HepG2 (cell line): ENCODE results near the gene C2orf92. TPM values are rescaled to one million over a fixed set of nuclear protein-coding genes. Genes with fewer than 3 reads are reported as not detected.

Source experiments
- ATAC-seq: fragments of 200-7000 bp; cut with Tn5 transposase; 3 replicates; pipeline ENCODE4 v1.9.1; 2020; ENCODE audit warnings: mild to moderate bottlenecking, moderate library complexity
- BruUV-seq: library from RNA; stranded (reverse); fragments of 400-500 nt; replicated peaks from 2 replicates; lab custom pipeline; 2021; lab: Mats Ljungman, UMichigan
- CTCF ChIA-PET: fragments of 300-600 bp; formaldehyde crosslinking; extraction: SDS; loops from one replicate; lab custom pipeline; 2021; ENCODE audit warnings: low total read pairs, inconsistent platforms, low intra/inter-chr PET ratio; lab: Yijun Ruan, JAX
- POLR2A ChIA-PET: fragments of 350-600 bp; sonication (Branson Sonifier 250); formaldehyde crosslinking; loops from one replicate; lab custom pipeline; 2020; ENCODE audit warnings: antibody characterized with exemption, inconsistent platforms; lab: Yijun Ruan, JAX
- DNase-seq: peaks from one replicate; pipeline ENCODE4 v3.0.0-alpha.2; 2015; ENCODE audit warnings: low spot score
- FAIRE-seq: peaks from 3 replicates; lab custom pipeline; 2011; peaks lifted over from hg19 to GRCh38; lab: Jason Lieb, UNC
- H2AFZ ChIP-seq: one replicate; pipeline ENCODE4 v1.6.1; 2011; ENCODE audit warnings: low read length, inconsistent platforms
- H3K27ac ChIP-seq: fragments of 300-600 bp; 3 replicates; pipeline ENCODE4 v1.8.0; 2011; ENCODE audit warnings: mixed run types, mild to moderate bottlenecking, mixed read lengths, low read length, inconsistent platforms; ENCODE audit not compliant: insufficient read depth; ENCODE audit errors: extremely low read length
- H3K27me3 ChIP-seq, 2 experiments: fragments of 200-600 bp in 1 of 2; 2 replicates in 1 of 2; 3 replicates in 1 of 2; pipeline versions ENCODE4 v1.6.0 to v1.8.0; 2011; ENCODE audit warnings: low read length in 2 of 2, mild to moderate bottlenecking in 2 of 2, moderate library complexity in 2 of 2, inconsistent platforms in 1 of 2; ENCODE audit not compliant: insufficient read depth in 2 of 2, control insufficient read depth in 1 of 2
- H3K36me3 ChIP-seq, 2 experiments: fragments of 200-600 bp in 1 of 2; replicated peaks in 1 of 2; 2 replicates in 1 of 2; 3 replicates in 1 of 2; pipeline versions ENCODE4 v1.5.1 to v1.8.0; 2011; ENCODE audit warnings: low read length in 2 of 2, inconsistent platforms in 1 of 2; ENCODE audit not compliant: insufficient read depth in 2 of 2, control insufficient read depth in 1 of 2
- H3K4me1 ChIP-seq: 2 replicates; pipeline ENCODE4 v1.5.1; 2012; ENCODE audit warnings: low read length, inconsistent platforms; ENCODE audit not compliant: insufficient read depth
- H3K4me2 ChIP-seq: 2 replicates; pipeline ENCODE4 v1.6.0; 2011; ENCODE audit warnings: low read depth, low read length, inconsistent platforms
- H3K4me3 ChIP-seq, 3 experiments: fragments of 200-600 bp in 1 of 3; sonication (generic), shearing (Covaris generic) in 1 of 3; replicated peaks in 1 of 3; 2 replicates each; pipeline ENCODE4 v1.5.1; 2011 to 2016; ENCODE audit warnings: low read length in 3 of 3, inconsistent platforms in 2 of 3, low read depth in 2 of 3, mild to moderate bottlenecking in 2 of 3, control low read depth in 1 of 3, mixed read lengths in 1 of 3; ENCODE audit not compliant: insufficient read depth in 1 of 3
- H3K79me2 ChIP-seq: one replicate; pipeline ENCODE4 v1.6.1; 2011; ENCODE audit warnings: low read length, inconsistent platforms; ENCODE audit not compliant: insufficient read depth
- H3K9ac ChIP-seq: 2 replicates; pipeline ENCODE4 v1.6.0; 2011; ENCODE audit warnings: mild to moderate bottlenecking, low read depth, low read length, inconsistent platforms; ENCODE audit not compliant: insufficient read depth
- H3K9me3 ChIP-seq: 2 replicates; pipeline ENCODE4 v1.5.1; 2012; ENCODE audit warnings: mild to moderate bottlenecking, low read length
- H4K20me1 ChIP-seq: 2 replicates; pipeline ENCODE4 v1.6.0; 2011; ENCODE audit warnings: inconsistent platforms, mild to moderate bottlenecking, low read length, moderate library complexity; ENCODE audit not compliant: insufficient read depth
- ATF1 ChIP-seq: IDR thresholded peaks from 2 replicates; pipeline ENCODE4 v1.6.1; 2016; ENCODE audit warnings: mild to moderate bottlenecking, control low read depth
- ETV6 ChIP-seq: sonication (generic); formaldehyde crosslinking; conservative IDR thresholded peaks from 2 replicates; pipeline ENCODE4 v1.4.0; 2020; ENCODE audit warnings: missing genetic modification reagents
- FOXA1 ChIP-seq, 2 experiments: fragments of 450-650 bp in 1 of 2; sonication (generic) in 1 of 2; formaldehyde crosslinking in 1 of 2; IDR thresholded peaks; 2 replicates each; pipeline versions ENCODE4 v1.4.0 to v1.6.1; 2016 to 2020; ENCODE audit warnings: missing genetic modification reagents in 1 of 2
- KDM1A ChIP-seq: IDR thresholded peaks from 2 replicates; pipeline ENCODE4 v1.6.1; 2016; ENCODE audit warnings: missing compliant biosample characterization
- PLRG1 ChIP-seq: fragments of 450-650 bp; conservative IDR thresholded peaks from 2 replicates; pipeline ENCODE4 v1.6.1; 2016
- ZFP36 ChIP-seq: fragments of 150-350 bp; IDR thresholded peaks from 2 replicates; pipeline ENCODE4 v1.6.1; 2018; ENCODE audit warnings: borderline replicate concordance, low read length, low read depth; ENCODE audit not compliant: partially characterized antibody
- ZFP37 ChIP-seq: sonication (generic); formaldehyde crosslinking; IDR thresholded peaks from 2 replicates; pipeline ENCODE4 v1.4.0; 2020; ENCODE audit warnings: missing genetic modification reagents, borderline replicate concordance
- ZNF263 ChIP-seq: sonication (generic); formaldehyde crosslinking; IDR thresholded peaks from 2 replicates; pipeline ENCODE4 v1.4.0; 2020; ENCODE audit warnings: missing genetic modification reagents
- ZNF280D ChIP-seq: sonication (generic); formaldehyde crosslinking; IDR thresholded peaks from 2 replicates; pipeline ENCODE4 v1.5.1; 2020; ENCODE audit warnings: mild to moderate bottlenecking, missing genetic modification reagents
- ZNF616 ChIP-seq: sonication (generic); formaldehyde crosslinking; IDR thresholded peaks from 2 replicates; pipeline ENCODE4 v1.5.0; 2020; ENCODE audit warnings: low read depth, mild to moderate bottlenecking, missing genetic modification reagents
- ZNF850 ChIP-seq: sonication (generic); formaldehyde crosslinking; conservative IDR thresholded peaks from 2 replicates; pipeline ENCODE4 v1.9.0; 2021; ENCODE audit warnings: mild to moderate bottlenecking, missing genetic modification reagents
- WGBS: methylation state at CpG from one replicate; pipeline ENCODE4 v1.1.6; 2017; ENCODE audit warnings: low lambda C conversion rate; 5-methylcytosine and 5-hydroxymethylcytosine counted together
- in situ Hi-C: cut with HindIII; loops from 2 replicates; pipeline ENCODE4 v1.10.0; 2017; ENCODE audit warnings: low pct_unique_long_range_greater_than_20kb; ENCODE audit not compliant: extremely low pct_ligation_motif_present
- intact Hi-C: fragments of 100-400 bp; cut with micrococcal nuclease; formaldehyde crosslinking; loops from one replicate; pipeline ENCODE4 v1.10.0; 2022; ENCODE audit not compliant: unreplicated experiment
- polyA plus RNA-seq, 8 experiments: library from polyadenylated mRNA; depleted of rRNA in 3 of 8; stranded (reverse) in 7 of 8; unstranded in 1 of 8; fragments of >200 nt; fragmentation: Illumina TruSeq in 4 of 8; extraction: Trizol in 4 of 8; gene quantifications; 2 replicates each; pipeline versions ENCODE4 v1.2.1 to v1.2.3, GENCODE V29; 2011 to 2016; ENCODE audit warnings: low read depth in 4 of 8, missing spikeins in 1 of 8, mixed read lengths in 1 of 8; ENCODE audit not compliant: insufficient read depth in 1 of 8
- total RNA-seq, 5 experiments: library from RNA; depleted of rRNA; stranded (reverse); fragments of >200 nt; fragmentation: Illumina TruSeq; extraction: Trizol; gene quantifications; 2 replicates each; pipeline ENCODE4 v1.2.3, GENCODE V29; 2016; ENCODE audit warnings: low read depth in 1 of 5
- TF ChIP-seq, protein P1 (sequence below): sonication (generic); formaldehyde crosslinking; IDR thresholded peaks from 2 replicates; pipeline ENCODE4 v1.5.1; 2020; ENCODE audit warnings: missing genetic modification reagents, mild to moderate bottlenecking, borderline replicate concordance
- TF ChIP-seq, protein P2 (sequence below): sonication (generic); formaldehyde crosslinking; IDR thresholded peaks from 2 replicates; pipeline ENCODE4 v1.4.0; 2020; ENCODE audit warnings: mild to moderate bottlenecking, missing genetic modification reagents, borderline replicate concordance

Gene C2orf92
- total and polyA plus RNA-seq, 2 of the 13 experiments (the other 11 are each of a cell fraction or from before 2014, with no cell fraction given), result 4.9 to 5.0 TPM

- H4K20me1 ChIP-seq, result no peaks in the 10 kb centered on the region
- ATAC-seq (no peak), FAIRE-seq (no peak), DNase-seq (no peak)
- no peak overlapping the region for H3K27ac ChIP-seq
- 86% methylated on average over 3 of the region's 3 CpGs for WGBS
- H3K4me1 ChIP-seq, result no peaks in the 10 kb centered on the region
- no peak overlapping the region for H3K4me2 ChIP-seq
- no peaks in the 10 kb centered on the region for H3K79me2 ChIP-seq
- H3K4me3 ChIP-seq, result no peak overlapping the region
- ChIA-PET CTCF (no interaction called here), POLR2A (no interaction called here)
- no TSS peak for BruUV-seq
- no peak overlapping the region for H3K9ac ChIP-seq
- H3K36me3 ChIP-seq, result peaks cover 5 to 16% of the 10 kb centered on the region in 2 experiments; a peak in 4 of 5 replicates
- H2AFZ ChIP-seq, result no peak overlapping the region
- TF ChIP-seq ZFP37 (CRISPR knock-in tag) (no peak), ZFP36 (no peak), ZNF850 (CRISPR knock-in tag) (no peak), ZNF263 (CRISPR knock-in tag) (no peak), ZNF280D (CRISPR knock-in tag) (no peak), KDM1A (CRISPR knock-in tag) (no peak), FOXA1 (IDR thresholded peaks at IDR 0.05) (no peak), FOXA1 (CRISPR knock-in tag; IDR thresholded peaks at IDR 0.05) (no peak), PLRG1 (no peak), ATF1 (no peak), ETV6 (CRISPR knock-in tag) (no peak), ZNF616 (CRISPR knock-in tag) (no peak)
- TF ChIP-seq, protein P1, sequence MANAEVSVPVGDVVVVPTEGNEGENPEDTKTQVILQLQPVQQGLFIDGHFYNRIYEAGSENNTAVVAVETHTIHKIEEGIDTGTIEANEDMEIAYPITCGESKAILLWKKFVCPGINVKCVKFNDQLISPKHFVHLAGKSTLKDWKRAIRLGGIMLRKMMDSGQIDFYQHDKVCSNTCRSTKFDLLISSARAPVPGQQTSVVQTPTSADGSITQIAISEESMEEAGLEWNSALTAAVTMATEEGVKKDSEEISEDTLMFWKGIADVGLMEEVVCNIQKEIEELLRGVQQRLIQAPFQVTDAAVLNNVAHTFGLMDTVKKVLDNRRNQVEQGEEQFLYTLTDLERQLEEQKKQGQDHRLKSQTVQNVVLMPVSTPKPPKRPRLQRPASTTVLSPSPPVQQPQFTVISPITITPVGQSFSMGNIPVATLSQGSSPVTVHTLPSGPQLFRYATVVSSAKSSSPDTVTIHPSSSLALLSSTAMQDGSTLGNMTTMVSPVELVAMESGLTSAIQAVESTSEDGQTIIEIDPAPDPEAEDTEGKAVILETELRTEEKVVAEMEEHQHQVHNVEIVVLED (CRISPR knock-in tag), result no peak
- TF ChIP-seq, protein P2, sequence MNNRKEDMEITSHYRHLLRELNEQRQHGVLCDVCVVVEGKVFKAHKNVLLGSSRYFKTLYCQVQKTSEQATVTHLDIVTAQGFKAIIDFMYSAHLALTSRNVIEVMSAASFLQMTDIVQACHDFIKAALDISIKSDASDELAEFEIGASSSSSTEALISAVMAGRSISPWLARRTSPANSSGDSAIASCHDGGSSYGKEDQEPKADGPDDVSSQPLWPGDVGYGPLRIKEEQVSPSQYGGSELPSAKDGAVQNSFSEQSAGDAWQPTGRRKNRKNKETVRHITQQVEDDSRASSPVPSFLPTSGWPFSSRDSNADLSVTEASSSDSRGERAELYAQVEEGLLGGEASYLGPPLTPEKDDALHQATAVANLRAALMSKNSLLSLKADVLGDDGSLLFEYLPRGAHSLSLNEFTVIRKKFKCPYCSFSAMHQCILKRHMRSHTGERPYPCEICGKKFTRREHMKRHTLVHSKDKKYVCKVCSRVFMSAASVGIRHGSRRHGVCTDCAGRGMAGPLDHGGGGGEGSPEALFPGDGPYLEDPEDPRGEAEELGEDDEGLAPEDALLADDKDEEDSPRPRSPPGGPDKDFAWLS (CRISPR knock-in tag), result no peak
- intact Hi-C loops, result no loop called here
- in situ Hi-C loops, result no loop called here
- H3K9me3 ChIP-seq, result no peaks in the 10 kb centered on the region
- no peaks in the 10 kb centered on the region for H3K27me3 ChIP-seq
Measured at GRCh38 chr2:97751752-97752151, 82.2 kb downstream of the C2orf92 start.
